ENCODE measurements around the gene AGRN.

AGRN gene

GRCh38 chr1:1082776-1083415 is 63.0 kb downstream of the AGRN start:
- TF ChIP-seq, protein P1, sequence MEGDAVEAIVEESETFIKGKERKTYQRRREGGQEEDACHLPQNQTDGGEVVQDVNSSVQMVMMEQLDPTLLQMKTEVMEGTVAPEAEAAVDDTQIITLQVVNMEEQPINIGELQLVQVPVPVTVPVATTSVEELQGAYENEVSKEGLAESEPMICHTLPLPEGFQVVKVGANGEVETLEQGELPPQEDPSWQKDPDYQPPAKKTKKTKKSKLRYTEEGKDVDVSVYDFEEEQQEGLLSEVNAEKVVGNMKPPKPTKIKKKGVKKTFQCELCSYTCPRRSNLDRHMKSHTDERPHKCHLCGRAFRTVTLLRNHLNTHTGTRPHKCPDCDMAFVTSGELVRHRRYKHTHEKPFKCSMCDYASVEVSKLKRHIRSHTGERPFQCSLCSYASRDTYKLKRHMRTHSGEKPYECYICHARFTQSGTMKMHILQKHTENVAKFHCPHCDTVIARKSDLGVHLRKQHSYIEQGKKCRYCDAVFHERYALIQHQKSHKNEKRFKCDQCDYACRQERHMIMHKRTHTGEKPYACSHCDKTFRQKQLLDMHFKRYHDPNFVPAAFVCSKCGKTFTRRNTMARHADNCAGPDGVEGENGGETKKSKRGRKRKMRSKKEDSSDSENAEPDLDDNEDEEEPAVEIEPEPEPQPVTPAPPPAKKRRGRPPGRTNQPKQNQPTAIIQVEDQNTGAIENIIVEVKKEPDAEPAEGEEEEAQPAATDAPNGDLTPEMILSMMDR (IDR thresholded peaks at IDR 0.05) = no peak
- DNase-seq = no peak
- Mint-ChIP-seq H3K27ac (peak overlapping the region; percentile 33), H3K36me3 (ENCODE audit: low read depth) (no peaks in the 10 kb centered on the region), H3K4me1 (peaks cover 5% of the 10 kb centered on the region), H3K4me3 (no peak overlapping the region), H3K27me3 (ENCODE audit: low read depth, poor library complexity) (peaks cover 5% of the 10 kb centered on the region), H3K9me3 (no peaks in the 10 kb centered on the region)

GRCh38 chr1:1083416-1084371 is 63.8 kb downstream of the AGRN start:
- TF ChIP-seq, protein P1 (IDR thresholded peaks at IDR 0.05) = no peak
- DNase-seq = no peak
- H3K27ac Mint-ChIP-seq = peak overlapping the region; percentile 33
- H3K27me3 Mint-ChIP-seq (ENCODE audit: low read depth, poor library complexity) = peaks cover 5% of the 10 kb centered on the region
- peaks cover 10% of the 10 kb centered on the region for H3K4me1 Mint-ChIP-seq
- no peaks in the 10 kb centered on the region for H3K9me3 Mint-ChIP-seq
- H3K4me3 Mint-ChIP-seq = no peak overlapping the region
- no peaks in the 10 kb centered on the region for H3K36me3 Mint-ChIP-seq (ENCODE audit: low read depth)

GRCh38 chr1:1084372-1085170 is 64.7 kb downstream of the AGRN start:
- H3K4me1 Mint-ChIP-seq = peaks cover 11% of the 10 kb centered on the region
- no peak overlapping the region for H3K27ac Mint-ChIP-seq
- H3K27me3 Mint-ChIP-seq (ENCODE audit: low read depth, poor library complexity) = peaks cover under 1% of the 10 kb centered on the region
- H3K9me3 Mint-ChIP-seq = no peaks in the 10 kb centered on the region
- DNase-seq = no peak
- TF ChIP-seq, protein P1 (IDR thresholded peaks at IDR 0.05) = no peak
- H3K36me3 Mint-ChIP-seq (ENCODE audit: low read depth) = no peaks in the 10 kb centered on the region
- H3K4me3 Mint-ChIP-seq = no peak overlapping the region

DNA sequence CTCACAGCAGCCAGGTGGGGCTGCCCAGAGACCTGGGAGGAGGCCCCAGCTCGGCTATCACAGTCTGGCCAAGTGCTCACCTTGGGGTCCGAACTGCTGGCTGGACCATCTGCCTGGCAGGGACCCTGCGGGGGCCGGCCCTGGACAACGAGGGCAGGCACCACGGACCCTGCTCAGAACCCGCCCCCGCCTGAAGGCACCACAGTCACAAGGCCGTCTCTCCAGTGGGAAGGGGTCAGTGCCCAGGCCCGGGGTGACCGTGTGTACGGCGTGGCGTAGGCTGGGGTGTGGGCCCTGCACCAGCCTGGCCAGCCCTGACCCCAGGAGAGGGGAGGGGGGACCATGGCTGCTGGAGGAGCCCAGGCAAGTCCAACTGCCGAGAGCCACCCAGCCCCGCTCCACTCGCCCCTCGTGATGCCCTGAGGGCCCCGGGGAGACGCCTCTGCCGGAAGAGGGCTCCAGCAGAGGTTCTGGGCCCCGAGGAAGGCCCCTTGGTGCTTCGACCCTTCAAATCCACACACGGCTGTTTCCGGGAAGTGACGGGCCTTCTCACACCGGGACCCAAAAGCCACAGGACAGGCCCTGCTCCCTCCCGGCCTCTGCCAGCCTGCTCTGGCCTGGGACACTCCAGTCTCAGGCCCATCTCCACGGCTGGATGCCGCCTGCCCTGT is 65.4 kb downstream of the AGRN start:
- Mint-ChIP-seq H3K4me3 (no peak overlapping the region), H3K27ac (no peak overlapping the region), H3K9me3 (no peaks in the 10 kb centered on the region), H3K27me3 (ENCODE audit: low read depth, poor library complexity) (no peaks in the 10 kb centered on the region), H3K36me3 (ENCODE audit: low read depth) (no peaks in the 10 kb centered on the region), H3K4me1 (peaks cover 17% of the 10 kb centered on the region)
- TF ChIP-seq, protein P1 (IDR thresholded peaks at IDR 0.05) = no peak
- DNase-seq = no peak

- H3K36me3 Mint-ChIP-seq (ENCODE audit: low read depth) = no peaks in the 10 kb centered on the region
- H3K4me1 Mint-ChIP-seq = peaks cover 17% of the 10 kb centered on the region
- H3K27ac Mint-ChIP-seq = peak overlapping the region; percentile 97
- TF ChIP-seq, protein P1 (IDR thresholded peaks at IDR 0.05) = no peak
- H3K27me3 Mint-ChIP-seq (ENCODE audit: low read depth, poor library complexity) = no peaks in the 10 kb centered on the region
- H3K9me3 Mint-ChIP-seq = no peaks in the 10 kb centered on the region
- no peak for DNase-seq
- H3K4me3 Mint-ChIP-seq = no peak overlapping the region
These were observed 66.3 kb downstream of the AGRN start for GRCh38 chr1:1085911-1086841.

Measured in nephron progenitor cell (in vitro differentiated cells).